Endothelial cell of umbilical vein (primary cell): Measurements from ENCODE around the gene JAML.

Source experiments
- EZH2 ChIP-seq: IDR thresholded peaks from 2 replicates; pipeline ENCODE4 v1.6.1; 2012; ENCODE audit warnings: borderline replicate concordance, low read depth, mild to moderate bottlenecking, moderate library complexity, low read length, inconsistent platforms; ENCODE audit not compliant: severe bottlenecking
- GATA2 ChIP-seq: IDR thresholded peaks from 2 replicates; pipeline ENCODE4 v1.7.0; 2011; ENCODE audit warnings: low read depth, mild to moderate bottlenecking, moderate library complexity, mixed read lengths, low read length; ENCODE audit not compliant: insufficient read length, insufficient read depth
- JUN ChIP-seq: IDR thresholded peaks from 2 replicates; pipeline ENCODE4 v1.6.1; 2011; ENCODE audit warnings: borderline replicate concordance, low read depth; ENCODE audit not compliant: insufficient read length, insufficient read depth
- MYC ChIP-seq: IDR thresholded peaks from one replicate; pipeline ENCODE4 v1.6.1; 2011; ENCODE audit warnings: mild to moderate bottlenecking, low read depth, low read length
- POLR2A ChIP-seq: IDR thresholded peaks from 2 replicates; pipeline ENCODE4 v1.6.1; 2012; ENCODE audit warnings: low read depth, mild to moderate bottlenecking, control low read depth, low read length
- POLR2AphosphoS5 ChIP-seq: IDR thresholded peaks from 2 replicates; pipeline ENCODE4 v1.6.1; 2012; ENCODE audit warnings: low read depth, mild to moderate bottlenecking, control low read depth, low read length, moderate library complexity; ENCODE audit not compliant: insufficient read depth
- TF ChIP-seq, protein P1 (sequence below), 2 donors: IDR thresholded peaks; 1 replicate in 1 of 2; 2 replicates in 1 of 2; pipeline ENCODE4 v1.5.1; 2011; ENCODE audit warnings: low read length in 2 of 2, mild to moderate bottlenecking in 2 of 2, moderate library complexity in 2 of 2, control low read depth in 1 of 2, inconsistent platforms in 1 of 2, low read depth in 1 of 2; ENCODE audit not compliant: insufficient read depth in 1 of 2; ENCODE audit errors: extremely low read depth in 1 of 2

DNA sequence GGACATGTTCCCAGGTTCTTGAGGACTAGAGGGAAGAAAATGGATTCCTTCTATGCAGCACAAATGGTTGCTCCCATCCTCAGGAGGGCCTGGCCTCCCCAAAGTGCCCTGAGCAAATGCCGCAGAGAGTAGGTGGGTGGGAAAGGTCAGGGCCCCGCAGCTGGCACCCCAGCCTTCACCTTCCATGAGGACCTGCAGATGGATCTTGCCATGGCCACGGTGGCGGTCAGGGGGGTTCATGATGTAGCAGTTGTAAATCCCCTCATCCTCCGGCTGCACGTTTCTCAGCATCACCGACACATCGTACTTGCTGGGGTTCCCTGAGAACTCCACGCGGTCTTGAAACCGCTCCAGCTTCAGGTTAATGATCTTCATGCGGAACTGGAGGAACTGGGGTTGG is 56.9 kb downstream of the JAML start:
- TF ChIP-seq, protein P1, sequence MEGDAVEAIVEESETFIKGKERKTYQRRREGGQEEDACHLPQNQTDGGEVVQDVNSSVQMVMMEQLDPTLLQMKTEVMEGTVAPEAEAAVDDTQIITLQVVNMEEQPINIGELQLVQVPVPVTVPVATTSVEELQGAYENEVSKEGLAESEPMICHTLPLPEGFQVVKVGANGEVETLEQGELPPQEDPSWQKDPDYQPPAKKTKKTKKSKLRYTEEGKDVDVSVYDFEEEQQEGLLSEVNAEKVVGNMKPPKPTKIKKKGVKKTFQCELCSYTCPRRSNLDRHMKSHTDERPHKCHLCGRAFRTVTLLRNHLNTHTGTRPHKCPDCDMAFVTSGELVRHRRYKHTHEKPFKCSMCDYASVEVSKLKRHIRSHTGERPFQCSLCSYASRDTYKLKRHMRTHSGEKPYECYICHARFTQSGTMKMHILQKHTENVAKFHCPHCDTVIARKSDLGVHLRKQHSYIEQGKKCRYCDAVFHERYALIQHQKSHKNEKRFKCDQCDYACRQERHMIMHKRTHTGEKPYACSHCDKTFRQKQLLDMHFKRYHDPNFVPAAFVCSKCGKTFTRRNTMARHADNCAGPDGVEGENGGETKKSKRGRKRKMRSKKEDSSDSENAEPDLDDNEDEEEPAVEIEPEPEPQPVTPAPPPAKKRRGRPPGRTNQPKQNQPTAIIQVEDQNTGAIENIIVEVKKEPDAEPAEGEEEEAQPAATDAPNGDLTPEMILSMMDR (IDR thresholded peaks at IDR 0.05; ENCODE audit: extremely low read depth in 1 of 2, insufficient read depth in 1 of 2, low read depth in 1 of 2, low read length in 2 of 2): no peak
- TF ChIP-seq MYC (no peak), GATA2 (no peak), POLR2AphosphoS5 (no peak), POLR2A (no peak), JUN (no peak), EZH2 (no peak)
